ENCODE results near the gene KHDRBS2.

The KHDRBS2 gene

GRCh38 chr6:62129127-62129526, 156.9 kb downstream of the KHDRBS2 start:
- TF ChIP-seq CTCF (IDR thresholded peaks at IDR 0.05; ENCODE audit: low read depth, low read length): no peak

GRCh38 chr6:62119401-62119800, 166.6 kb downstream of the KHDRBS2 start:
- Histone ChIP-seq H3K4me3 (ENCODE audit: low read depth, low read length) (no peak overlapping the region), H3K27me3 (no peaks in the 10 kb centered on the region), H3K9me3 (no peaks in the 10 kb centered on the region), H3K4me1 (no peaks in the 10 kb centered on the region), H3K36me3 (no peaks in the 10 kb centered on the region)
- no peak for DNase-seq
- TF ChIP-seq CTCF (IDR thresholded peaks at IDR 0.05; ENCODE audit: low read depth, low read length): no peak

More at GRCh38 chr6:62129127-62129526, 156.9 kb downstream of the KHDRBS2 start:
- H3K9me3 ChIP-seq: no peaks in the 10 kb centered on the region; the same call in 1 of the 2 replicates
- H3K27me3 ChIP-seq: no peaks in the 10 kb centered on the region
- H3K4me3 ChIP-seq (ENCODE audit: low read depth, low read length): no peak overlapping the region
- DNase-seq: no peak
- H3K4me1 ChIP-seq: no peaks in the 10 kb centered on the region
- H3K36me3 ChIP-seq: no peaks in the 10 kb centered on the region

DNA sequence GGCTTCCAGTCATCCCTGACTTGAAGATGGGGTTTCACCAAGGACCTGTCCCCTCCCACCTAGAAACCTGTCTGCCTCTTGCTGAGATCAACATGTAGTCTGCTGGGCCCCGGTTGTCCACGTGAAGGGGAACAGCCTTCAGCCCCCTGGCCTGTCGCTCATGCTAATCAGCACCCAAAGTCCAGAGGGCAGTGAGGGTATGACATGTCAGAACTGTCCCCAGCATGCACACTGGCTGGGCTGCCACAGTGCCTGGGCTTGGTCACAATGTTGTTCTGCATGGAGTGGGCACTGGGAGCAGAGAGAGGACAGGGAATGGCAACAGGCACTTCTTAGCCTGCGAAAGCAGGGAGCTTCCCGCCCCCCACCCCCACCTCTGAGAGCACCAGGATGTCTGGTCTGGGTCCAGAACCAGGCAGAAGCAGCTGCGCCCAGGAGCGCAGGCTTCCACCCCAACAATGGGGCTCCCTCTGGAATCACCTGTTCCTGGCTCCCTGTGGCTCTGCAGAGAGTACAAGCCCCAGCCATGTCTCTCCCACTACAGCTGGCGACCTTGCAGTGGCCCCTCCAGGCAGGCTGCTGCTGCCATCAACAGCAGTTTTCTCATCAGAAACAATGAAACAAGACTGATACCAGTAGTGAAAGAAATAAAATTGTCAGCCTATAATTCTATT, 182.7 kb downstream of the KHDRBS2 start:
- DNase-seq: no peak
- 0 out of 2 replicates have a peak, but pooled peaks cover 4% of the 10 kb centered on the region for H3K9me3 ChIP-seq
- H3K27me3 ChIP-seq: no peaks in the 10 kb centered on the region
- TF ChIP-seq CTCF (IDR thresholded peaks at IDR 0.05; ENCODE audit: low read depth, low read length): no peak
- H3K36me3 ChIP-seq: no peaks in the 10 kb centered on the region
- H3K4me3 ChIP-seq (ENCODE audit: low read depth, low read length): no peak overlapping the region
- H3K4me1 ChIP-seq: no peaks in the 10 kb centered on the region

DNA sequence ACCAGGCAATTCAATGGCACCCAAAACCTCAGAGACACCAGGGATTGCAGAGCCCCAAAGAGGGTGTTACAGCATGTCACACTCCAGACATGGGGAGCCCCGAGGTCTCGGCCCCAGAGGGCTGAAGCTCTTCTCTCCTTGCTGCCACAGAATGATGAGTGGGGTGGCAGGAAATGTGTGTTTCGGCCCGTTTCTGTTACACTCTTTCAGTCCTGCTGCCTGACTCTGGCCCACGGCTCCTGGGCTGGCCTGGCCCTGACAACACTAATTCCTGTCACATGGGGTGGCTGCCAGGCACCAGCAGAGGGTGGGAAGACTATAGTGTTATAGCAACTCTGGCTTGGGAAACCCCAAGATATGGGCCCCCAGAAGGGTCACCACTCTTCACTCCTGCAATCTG, 183.6 kb downstream of the KHDRBS2 start:
- TF ChIP-seq CTCF (IDR thresholded peaks at IDR 0.05; ENCODE audit: low read depth, low read length): no peak
- Histone ChIP-seq H3K36me3 (no peaks in the 10 kb centered on the region), H3K9me3 (0 out of 2 replicates have a peak, but pooled peaks cover 4% of the 10 kb centered on the region), H3K4me1 (no peaks in the 10 kb centered on the region), H3K4me3 (ENCODE audit: low read depth, low read length) (no peak overlapping the region), H3K27me3 (no peaks in the 10 kb centered on the region)
- no peak for DNase-seq

DNA sequence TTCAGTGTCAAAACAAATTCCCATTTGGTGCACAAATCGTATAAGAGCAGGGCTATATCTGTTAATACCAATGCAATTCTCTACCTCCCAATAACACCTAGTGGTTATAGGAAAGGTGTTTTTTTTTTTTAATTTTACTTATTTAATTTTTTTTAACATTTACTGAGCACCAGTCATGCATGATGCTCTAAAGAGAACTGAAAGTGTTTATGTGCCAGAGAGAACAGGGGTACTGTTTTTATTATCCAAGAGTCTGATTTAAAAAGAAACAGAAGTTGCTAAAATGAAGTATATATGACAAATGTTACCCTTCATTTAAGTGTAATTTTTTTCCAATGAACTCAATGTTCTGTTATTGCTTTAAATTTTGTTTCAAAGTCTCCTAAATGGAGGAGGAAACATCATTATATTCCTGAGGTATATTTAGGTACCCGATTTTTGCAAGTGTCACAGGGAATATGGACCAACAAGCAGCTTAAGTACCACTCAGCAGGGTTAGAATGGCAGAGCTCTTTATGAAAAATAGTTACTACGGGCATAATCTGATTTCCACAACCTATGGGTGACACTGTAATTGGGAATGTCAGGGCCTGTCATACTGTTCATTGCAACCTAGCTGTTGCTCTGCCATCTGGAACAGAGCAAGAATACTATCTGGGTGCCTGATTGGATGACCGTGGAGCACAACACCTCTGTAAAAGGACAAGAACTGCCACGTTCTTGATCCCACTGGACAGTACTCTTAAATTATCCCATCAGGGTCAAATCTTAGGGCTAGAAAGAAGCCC, 195.4 kb downstream of the KHDRBS2 start:
- H3K27me3 ChIP-seq: no peaks in the 10 kb centered on the region
- H3K36me3 ChIP-seq: no peaks in the 10 kb centered on the region
- no peaks in the 10 kb centered on the region for H3K9me3 ChIP-seq
- DNase-seq: no peak
- H3K4me3 ChIP-seq (ENCODE audit: low read depth, low read length): no peak overlapping the region
- H3K4me1 ChIP-seq: no peaks in the 10 kb centered on the region
- TF ChIP-seq CTCF (IDR thresholded peaks at IDR 0.05; ENCODE audit: low read depth, low read length): no peak

GRCh38 chr6:62089781-62090180, 196.2 kb downstream of the KHDRBS2 start:
- H3K4me3 ChIP-seq (ENCODE audit: low read depth, low read length): no peak overlapping the region
- no peak for DNase-seq
- no peaks in the 10 kb centered on the region for H3K36me3 ChIP-seq
- H3K4me1 ChIP-seq: no peaks in the 10 kb centered on the region
- TF ChIP-seq CTCF (IDR thresholded peaks at IDR 0.05; ENCODE audit: low read depth, low read length): no peak
- H3K9me3 ChIP-seq: no peaks in the 10 kb centered on the region
- H3K27me3 ChIP-seq: no peaks in the 10 kb centered on the region
